ENCODE data around the gene RNF152.

Gene RNF152

GRCh38 chr18:61892683-61893308 lies at the start of gene RNF152:
RNF152 (minus strand) TSS chr18:61893007; CDS start chr18:61816463, 76,544 bp downstream.
- DNase-seq: peak; percentile 94

GRCh38 chr18:61941948-61942471 lies 49.2 kb upstream of the RNF152 start:
- no peak for DNase-seq

DNA sequence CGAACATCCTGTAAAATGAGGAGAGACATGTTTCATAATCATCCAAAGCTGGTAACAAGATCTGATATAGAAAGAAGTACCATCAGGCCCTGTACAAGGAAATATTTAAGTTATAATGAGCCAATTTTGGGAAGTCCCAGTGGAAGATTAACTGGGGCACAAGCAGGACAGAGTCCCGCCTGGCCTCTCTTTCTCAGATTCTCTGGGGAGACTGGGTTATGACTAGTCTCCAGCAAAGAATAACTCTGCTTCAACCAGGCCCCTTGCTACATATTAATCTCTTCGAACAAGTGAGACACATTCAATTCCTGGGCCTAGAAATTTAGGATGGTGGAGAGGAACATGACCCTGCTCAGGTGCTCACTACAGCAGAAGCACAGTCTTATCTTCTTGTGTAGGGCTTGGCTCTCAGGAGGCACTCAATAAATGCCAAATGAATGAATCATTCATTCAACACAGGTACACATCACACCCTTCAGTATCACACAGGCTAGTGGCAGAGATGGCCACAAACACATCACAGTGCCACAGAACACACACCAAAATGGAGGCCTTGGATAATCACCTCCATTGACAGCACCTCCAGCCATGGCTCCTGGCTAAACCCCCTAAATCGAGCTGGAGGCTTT lies 46.4 kb upstream of the RNF152 start:
- DNase-seq: no peak

- DNase-seq: no peak
Observed at GRCh38 chr18:61935362-61935761, 42.6 kb upstream of the RNF152 start.

DNA sequence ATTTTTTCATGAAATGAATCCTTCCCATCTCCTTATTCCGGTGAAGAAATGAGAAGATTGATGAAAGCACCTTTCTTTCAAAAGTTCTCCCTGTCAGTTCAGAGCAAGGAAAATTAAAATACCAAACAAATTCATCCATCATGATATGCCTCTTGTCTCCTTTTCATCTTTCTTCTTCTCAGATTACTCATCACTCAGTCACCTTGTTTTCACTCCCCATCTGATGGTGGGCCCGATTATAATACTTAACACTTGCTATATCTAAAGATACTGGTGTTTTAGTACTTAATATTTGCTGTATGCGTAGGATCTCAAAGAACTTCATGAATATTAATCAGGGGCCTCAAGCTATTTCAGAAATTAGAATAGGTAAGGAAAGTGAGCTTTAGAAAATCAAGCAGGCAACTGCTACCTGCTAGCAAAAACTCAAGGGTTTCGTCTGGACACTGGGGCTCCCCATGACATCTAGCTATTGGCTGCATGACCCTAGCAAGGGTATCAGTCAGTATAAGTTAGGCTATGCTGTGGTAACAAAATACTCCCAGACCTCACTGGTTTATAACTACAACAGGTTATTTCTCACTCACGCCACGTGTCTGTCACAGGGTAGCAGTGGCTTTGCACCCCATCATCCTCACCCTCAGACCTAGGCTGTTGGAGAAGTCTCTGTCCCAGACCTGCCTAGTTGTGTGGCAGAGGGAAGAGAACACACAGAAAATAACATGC lies 39.0 kb upstream of the RNF152 start:
- DNase-seq: no peak

GRCh38 chr18:61929881-61930640 lies 37.3 kb upstream of the RNF152 start:
- DNase-seq: peak; percentile 98

GRCh38 chr18:61926532-61926931 lies 33.7 kb upstream of the RNF152 start:
- DNase-seq: no peak

- DNase-seq: no peak
Observed at GRCh38 chr18:61924550-61924949, 31.7 kb upstream of the RNF152 start.

- no peak for DNase-seq
Observed at GRCh38 chr18:61922435-61922834, 29.6 kb upstream of the RNF152 start.

GRCh38 chr18:61921621-61922235 lies 28.9 kb upstream of the RNF152 start:
- DNase-seq: no peak

- no peak for DNase-seq
Observed at GRCh38 chr18:61917818-61918217, 25.0 kb upstream of the RNF152 start.

GRCh38 chr18:61912476-61912875 lies 19.7 kb upstream of the RNF152 start:
- DNase-seq: no peak

DNA sequence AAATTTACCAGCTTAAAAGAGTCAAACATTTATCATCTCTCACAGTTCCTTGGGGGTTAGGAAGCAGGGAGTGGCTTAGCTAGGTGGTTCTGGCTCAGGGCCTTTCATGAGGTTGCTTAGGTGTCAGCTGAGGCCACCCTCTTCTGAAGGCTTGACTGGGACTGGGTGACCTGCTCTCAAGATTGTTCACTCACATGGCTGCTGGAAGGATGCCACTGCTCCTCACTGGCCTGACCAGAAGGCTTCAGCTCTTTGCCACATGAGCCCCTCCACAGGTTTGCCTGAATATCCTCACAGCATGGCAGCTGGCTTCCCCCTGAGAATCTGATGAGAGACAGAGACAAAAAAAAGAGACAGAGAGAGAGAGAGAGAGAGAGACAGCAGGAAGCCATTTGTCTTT lies 17.3 kb upstream of the RNF152 start:
- no peak for DNase-seq

DNA sequence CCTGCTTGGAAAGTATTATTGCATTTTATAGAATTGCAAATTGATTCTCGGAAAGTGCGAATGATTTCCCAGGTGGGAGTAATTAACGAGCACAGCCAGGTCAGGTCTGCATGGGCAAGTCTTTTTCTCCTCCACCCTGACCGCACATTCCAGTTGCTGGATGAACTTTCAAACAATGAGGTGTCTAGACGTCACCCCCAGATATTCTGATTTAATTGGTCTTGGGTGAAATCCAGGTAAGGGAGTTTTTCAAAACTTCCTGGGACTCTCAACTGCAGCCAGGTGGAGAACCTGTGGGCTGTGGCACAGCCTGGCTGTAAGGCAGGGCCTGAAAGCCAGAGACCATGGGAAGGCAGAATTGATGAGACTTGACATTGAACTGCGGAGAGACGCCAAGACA lies 15.9 kb upstream of the RNF152 start:
- no peak for DNase-seq

DNA sequence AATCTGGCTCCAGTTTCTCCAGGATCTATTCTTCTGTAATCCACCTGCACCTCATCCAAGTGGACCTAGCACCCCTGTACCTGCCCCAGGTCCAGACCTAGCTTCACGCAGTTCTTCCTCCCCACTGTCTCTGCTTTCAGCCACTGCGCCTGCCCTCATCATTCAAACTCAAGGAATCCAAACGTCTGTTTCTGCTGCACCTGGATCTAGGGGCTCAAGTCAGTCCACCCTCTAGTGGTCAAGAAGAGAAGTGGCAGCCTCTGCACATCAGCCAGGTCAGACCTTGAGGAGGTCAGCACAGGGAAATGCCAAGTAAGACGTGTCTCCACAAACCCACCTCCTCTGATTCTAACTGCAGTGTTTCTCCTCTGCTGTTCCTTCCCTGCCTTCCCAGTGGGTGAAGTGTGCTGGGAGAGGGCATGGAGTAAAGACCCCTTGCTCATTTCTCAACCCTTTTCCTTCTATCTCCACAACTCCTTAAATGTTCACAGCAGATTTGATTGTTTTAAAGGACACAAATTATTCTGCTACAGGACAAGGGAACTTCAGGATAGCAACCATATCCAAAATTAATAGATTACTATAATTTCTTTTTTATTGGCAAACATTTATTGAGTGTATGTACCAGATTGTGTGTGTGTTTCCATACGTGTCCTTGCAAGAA lies 8.6 kb upstream of the RNF152 start:
- DNase-seq: peak; percentile 43

DNA sequence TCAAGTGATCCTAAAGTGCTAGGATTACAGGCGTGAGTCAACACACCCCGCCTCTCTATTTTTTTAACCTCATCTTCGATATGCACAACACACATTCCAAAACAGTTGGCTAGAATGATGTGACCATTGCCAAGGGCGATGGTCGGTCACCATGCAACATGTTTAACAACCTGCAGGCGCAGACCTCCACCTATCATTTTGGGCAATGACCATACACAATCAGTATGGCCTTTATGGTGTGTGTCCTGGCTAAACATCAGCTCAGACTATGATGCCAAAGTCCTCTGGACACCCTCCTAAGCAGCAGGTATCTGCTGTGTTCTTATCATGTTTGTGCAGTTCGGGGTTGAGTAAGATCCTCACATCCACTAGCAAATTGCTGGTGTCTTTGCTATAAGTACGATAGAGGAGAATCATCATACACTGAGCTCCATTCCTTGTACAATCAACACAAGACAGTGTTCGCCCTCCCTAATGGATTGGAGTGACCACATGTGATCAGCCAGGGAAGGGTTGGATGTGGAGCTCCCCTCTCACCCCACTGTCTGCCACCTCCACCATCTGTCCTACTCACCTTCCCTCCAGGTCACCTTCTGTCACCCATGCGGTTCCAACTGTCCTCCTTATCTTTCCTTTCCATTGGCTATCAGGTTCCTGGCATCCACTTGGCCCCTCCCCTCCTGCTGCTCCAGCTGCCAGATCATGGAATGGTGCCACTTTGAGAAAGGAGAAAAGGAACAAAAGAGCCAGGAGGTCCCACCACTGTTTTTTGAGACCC lies 7.9 kb upstream of the RNF152 start:
- DNase-seq: no peak

DNA sequence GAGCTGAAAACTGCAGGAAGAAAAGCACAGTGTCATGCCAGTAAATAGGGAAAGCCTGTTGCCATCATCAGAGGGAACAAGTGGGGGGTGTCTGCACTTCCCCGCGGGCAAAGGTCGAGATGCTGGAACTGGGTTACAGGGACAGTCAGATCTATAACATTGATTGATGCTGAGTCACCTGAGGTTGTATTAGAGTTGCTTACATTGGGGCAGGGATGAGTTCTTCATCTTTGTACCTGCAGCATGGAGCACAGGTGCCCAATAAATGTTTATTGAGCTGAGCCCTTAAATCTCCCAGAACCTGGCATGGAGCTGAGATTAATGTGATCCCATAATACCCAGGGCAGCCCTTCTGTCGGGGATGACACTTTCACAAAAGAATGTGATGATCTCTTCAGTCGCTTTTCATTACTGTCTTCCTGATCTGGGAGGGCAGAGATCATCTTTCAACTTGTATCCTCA lies 5.9 kb upstream of the RNF152 start:
- no peak for DNase-seq

GRCh38 chr18:61896757-61897156 lies 4.0 kb upstream of the RNF152 start:
- DNase-seq: no peak

DNA sequence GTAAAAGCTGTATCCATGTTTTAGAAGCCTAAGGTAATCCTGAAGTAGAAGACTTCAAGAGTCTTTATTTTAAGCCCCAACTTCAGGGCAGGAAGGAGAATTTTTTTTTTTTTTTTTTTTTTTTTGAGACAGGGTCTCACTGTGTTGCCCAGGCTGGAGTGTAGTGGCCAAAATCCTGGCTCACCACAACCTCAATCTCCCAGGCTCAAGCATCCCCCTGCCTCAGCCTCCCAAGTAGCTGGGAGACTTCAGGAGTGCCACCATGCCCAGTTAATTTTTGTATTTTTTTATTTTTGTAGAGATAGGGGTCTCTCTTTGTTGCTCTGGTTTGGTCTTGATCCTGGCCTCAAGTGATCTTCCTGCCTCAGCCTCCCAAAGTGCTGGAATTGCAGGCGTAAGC lies 3.3 kb upstream of the RNF152 start:
- DNase-seq: no peak

DNA sequence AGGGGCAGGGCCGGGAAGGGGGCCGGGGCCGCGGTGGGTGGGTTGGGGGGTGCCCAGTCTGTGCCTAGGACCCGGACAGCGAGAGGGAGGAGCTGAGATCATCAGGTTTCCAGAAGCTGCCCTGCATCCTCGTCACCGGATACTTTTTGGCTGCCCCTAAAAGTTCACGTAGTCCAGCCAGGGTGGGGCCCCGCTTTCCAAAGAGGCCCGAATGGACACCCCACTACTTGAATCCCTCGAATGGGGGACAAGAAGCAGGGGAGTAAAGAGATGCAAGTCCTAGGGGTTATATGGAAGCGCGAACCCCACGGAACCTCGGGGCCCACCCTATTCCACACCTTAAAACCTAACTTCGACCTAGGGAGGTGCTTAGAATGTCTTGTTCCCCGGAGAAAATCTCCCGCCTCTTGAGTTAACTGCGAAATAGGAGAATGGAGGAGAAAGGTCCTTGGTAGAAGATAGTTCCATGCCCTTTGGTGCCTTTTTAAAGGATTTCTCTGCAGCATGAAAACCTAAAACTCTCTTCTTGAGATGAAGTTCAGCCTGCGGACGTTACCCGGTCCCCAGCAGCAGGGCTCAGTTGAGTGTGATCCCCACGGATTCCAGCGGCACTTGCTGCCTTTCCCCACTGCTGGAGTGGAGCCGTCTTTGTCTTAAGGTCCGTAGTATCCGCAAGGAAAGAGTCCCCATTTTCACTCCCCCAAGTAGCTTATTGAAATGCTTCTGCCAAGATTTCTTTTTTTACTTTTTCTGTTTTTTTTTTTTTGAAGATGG lies 2.1 kb upstream of the RNF152 start:
- DNase-seq: no peak
